ENCODE measurements around the gene DHRS9. TPM values are rescaled to one million over a fixed set of nuclear protein-coding genes. Genes with fewer than 3 reads are reported as not detected.

The DHRS9 gene
- polyA plus RNA-seq, 2 of the 4 experiments (the other 2 are of a cell fraction), result 0.19 to 0.25 TPM

DNA sequence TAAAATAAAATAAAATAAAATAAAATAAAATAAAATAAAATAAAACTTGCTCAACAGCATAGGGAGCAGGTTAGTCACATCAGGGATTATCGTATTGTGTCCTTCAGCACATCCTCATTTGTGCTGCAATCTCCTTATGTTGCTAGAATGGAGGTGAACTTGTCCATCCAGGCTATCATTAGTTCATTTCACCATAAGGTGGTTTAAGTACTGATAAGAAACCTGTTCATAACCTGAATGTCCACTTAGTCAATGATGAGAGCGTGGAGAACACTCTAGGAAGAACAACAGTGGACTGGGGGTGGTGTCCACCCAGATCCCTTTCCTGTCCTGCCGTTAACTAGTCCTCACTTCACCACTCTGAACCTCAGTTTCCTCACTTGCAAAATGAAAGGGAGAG, 21.9 kb downstream of the DHRS9 start:
- no peak for DNase-seq (ENCODE audit: low read depth in 1 of 2, low spot score in 1 of 2)
- ChIA-PET POLR2A (no interaction called here), CTCF (interaction anchor here (1.7 kb wide), 1 partner anchor 51 kb away, joined by 4 read pairs; no protein-coding TSS in a partner anchor)
- FAIRE-seq, result no peak
- peaks cover 31% of the 10 kb centered on the region for H3K4me1 ChIP-seq
- H3K4me2 ChIP-seq, result peak overlapping the region; percentile 43; the same call in 2 of the 3 replicates
- peak overlapping the region; percentile 3 to 28; a peak in 2 of 6 replicates for H3K27ac ChIP-seq
- no peak for TF ChIP-seq HOXB5 (CRISPR knock-in tag; IDR thresholded peaks at IDR 0.05)
- TF ChIP-seq RARB (CRISPR knock-in tag; IDR thresholded peaks at IDR 0.05), result no peak
- TF ChIP-seq, protein P1, sequence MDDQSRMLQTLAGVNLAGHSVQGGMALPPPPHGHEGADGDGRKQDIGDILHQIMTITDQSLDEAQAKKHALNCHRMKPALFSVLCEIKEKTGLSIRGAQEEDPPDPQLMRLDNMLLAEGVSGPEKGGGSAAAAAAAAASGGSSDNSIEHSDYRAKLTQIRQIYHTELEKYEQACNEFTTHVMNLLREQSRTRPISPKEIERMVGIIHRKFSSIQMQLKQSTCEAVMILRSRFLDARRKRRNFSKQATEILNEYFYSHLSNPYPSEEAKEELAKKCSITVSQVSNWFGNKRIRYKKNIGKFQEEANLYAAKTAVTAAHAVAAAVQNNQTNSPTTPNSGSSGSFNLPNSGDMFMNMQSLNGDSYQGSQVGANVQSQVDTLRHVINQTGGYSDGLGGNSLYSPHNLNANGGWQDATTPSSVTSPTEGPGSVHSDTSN (IDR thresholded peaks at IDR 0.05), result no peak
- TF ChIP-seq RAD21 (conservative IDR thresholded peaks at IDR 0.05 in 1 of 2, IDR thresholded peaks at IDR 0.05 in 1 of 2), result no peak
- no peak for TF ChIP-seq SREBF2 (IDR thresholded peaks at IDR 0.05)
- TF ChIP-seq MYC (IDR thresholded peaks at IDR 0.05; ENCODE audit: borderline replicate concordance, low read length), result no peak
- no peak for TF ChIP-seq EHF (CRISPR knock-in tag; IDR thresholded peaks at IDR 0.05)
- TF ChIP-seq, protein P2, sequence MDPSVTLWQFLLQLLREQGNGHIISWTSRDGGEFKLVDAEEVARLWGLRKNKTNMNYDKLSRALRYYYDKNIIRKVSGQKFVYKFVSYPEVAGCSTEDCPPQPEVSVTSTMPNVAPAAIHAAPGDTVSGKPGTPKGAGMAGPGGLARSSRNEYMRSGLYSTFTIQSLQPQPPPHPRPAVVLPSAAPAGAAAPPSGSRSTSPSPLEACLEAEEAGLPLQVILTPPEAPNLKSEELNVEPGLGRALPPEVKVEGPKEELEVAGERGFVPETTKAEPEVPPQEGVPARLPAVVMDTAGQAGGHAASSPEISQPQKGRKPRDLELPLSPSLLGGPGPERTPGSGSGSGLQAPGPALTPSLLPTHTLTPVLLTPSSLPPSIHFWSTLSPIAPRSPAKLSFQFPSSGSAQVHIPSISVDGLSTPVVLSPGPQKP (IDR thresholded peaks at IDR 0.05; ENCODE audit: low read depth, low read length), result no peak
- no peak for TF ChIP-seq SMC3 (IDR thresholded peaks at IDR 0.05)
- no peak for TF ChIP-seq CBX8 (IDR thresholded peaks at IDR 0.05)
- no peak for TF ChIP-seq ESRRA (IDR thresholded peaks at IDR 0.05; ENCODE audit: borderline replicate concordance, low read length)
- no peak for TF ChIP-seq FOSL2 (IDR thresholded peaks at IDR 0.05)
- TF ChIP-seq FOSL2 (CRISPR knock-in tag; IDR thresholded peaks at IDR 0.05), result no peak
- TF ChIP-seq HOXA7 (CRISPR knock-in tag; IDR thresholded peaks at IDR 0.05), result no peak
- TF ChIP-seq HDAC2 (IDR thresholded peaks at IDR 0.05), result no peak
- H3K4me3 ChIP-seq, result no peak overlapping the region
- ATAC-seq, result no peak
- H3K9me3 ChIP-seq, result no peaks in the 10 kb centered on the region
- WGBS (ENCODE audit: missing lambda C conversion rate), result 74% methylated on average over 3 of the region's 3 CpGs

DNA sequence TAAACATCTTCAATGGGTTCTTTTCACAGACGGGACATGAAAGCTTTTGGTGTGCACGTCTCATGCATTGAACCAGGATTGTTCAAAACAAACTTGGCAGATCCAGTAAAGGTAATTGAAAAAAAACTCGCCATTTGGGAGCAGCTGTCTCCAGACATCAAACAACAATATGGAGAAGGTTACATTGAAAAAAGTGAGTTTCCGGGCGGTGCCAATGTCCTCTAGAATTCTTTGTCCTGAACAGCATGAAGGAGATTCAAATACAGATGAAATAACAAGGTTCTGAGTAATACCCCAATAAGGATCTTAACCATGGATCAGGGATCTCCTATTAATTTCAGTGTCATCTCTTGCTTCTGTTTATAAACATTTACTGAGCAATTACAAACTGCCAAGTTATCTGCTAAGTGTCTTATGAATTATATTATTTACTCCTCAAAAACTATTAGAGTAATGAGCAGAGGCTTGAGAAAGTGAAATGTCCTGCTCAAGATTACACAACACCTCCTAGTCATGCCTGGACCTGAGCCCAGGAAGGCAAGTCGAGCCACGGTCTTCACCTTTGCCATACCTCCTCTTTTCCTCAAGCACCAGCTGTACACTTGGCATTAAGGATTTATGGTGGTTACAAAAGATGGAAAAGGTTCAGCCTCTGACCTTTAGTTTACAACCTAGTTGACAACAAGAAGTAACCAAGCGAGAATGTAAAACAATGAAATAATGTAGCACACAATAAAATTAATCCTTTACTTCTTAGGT, 22.6 kb downstream of the DHRS9 start:
- peak in 1 of 2 experiments; percentile 53; a peak in 3 of 6 replicates for ATAC-seq
- FAIRE-seq, result no peak
- ChIA-PET POLR2A (no interaction called here), CTCF (interaction anchor here (0.6 to 1.7 kb wide), 2 partner anchors 50 to 291 kb away, joined by 4 read pairs; no protein-coding TSS in a partner anchor)
- no peaks in the 10 kb centered on the region for H3K9me3 ChIP-seq
- peak overlapping the region; percentile 43 for H3K4me2 ChIP-seq
- peak overlapping the region; percentile 28 to 41; a peak in 3 of 6 replicates for H3K27ac ChIP-seq
- 36% methylated on average over 8 of the region's 8 CpGs for WGBS (ENCODE audit: missing lambda C conversion rate)
- peaks cover 31% of the 10 kb centered on the region for H3K4me1 ChIP-seq
- peak in 1 of 2 experiments; percentile 36 for DNase-seq (ENCODE audit: low read depth in 1 of 2, low spot score in 1 of 2)
- H3K4me3 ChIP-seq, result no peak overlapping the region
- no peak for TF ChIP-seq SMC3 (IDR thresholded peaks at IDR 0.05)
- peak; percentile 56 to 70 for TF ChIP-seq CEBPB (IDR thresholded peaks at IDR 0.05)
- TF ChIP-seq JUNB (IDR thresholded peaks at IDR 0.05), result 0 out of 2 replicates have a peak, but pooled peaks have one; percentile 26
- TF ChIP-seq, protein P3, sequence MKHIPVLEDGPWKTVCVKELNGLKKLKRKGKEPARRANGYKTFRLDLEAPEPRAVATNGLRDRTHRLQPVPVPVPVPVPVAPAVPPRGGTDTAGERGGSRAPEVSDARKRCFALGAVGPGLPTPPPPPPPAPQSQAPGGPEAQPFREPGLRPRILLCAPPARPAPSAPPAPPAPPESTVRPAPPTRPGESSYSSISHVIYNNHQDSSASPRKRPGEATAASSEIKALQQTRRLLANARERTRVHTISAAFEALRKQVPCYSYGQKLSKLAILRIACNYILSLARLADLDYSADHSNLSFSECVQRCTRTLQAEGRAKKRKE (CRISPR knock-in tag; IDR thresholded peaks at IDR 0.05; ENCODE audit: low read depth), result no peak
- peak; percentile 29; the same call in 1 of the 2 replicates for TF ChIP-seq GATA3 (IDR thresholded peaks at IDR 0.05; ENCODE audit: borderline replicate concordance)
- no peak for TF ChIP-seq KDM1A (IDR thresholded peaks at IDR 0.05; ENCODE audit: low read depth)

DNA sequence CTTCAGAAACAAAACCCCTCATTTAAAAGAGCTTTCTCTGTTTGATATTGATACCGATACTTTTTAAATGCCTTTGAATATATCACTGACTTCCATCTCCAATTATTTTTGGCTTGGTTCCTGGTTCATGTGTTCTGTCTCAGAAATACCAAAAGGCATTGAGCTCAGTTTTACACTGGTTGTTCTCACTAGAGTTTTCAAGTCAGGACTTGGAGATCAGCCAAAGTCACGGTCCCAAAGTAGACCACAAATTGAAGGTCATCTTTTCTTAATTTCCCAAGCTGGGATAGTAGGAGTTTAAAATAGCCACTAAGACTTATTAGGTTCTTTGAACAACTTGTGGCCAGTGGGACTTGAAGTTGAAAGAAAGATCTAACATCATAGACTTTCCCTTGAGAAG, 24.2 kb downstream of the DHRS9 start:
- H3K4me2 ChIP-seq, result no peak overlapping the region
- CTCF ChIA-PET, result interaction anchor here (1.5 to 5.0 kb wide), 2 partner anchors 15 to 131 kb away, joined by 3 to 40 read pairs; no protein-coding TSS in a partner anchor
- DNase-seq (ENCODE audit: low read depth in 1 of 2, low spot score in 1 of 2) (no peak), ATAC-seq (no peak), FAIRE-seq (no peak)
- H3K4me3 ChIP-seq, result no peak overlapping the region
- no peak overlapping the region; a peak in 1 of 6 replicates for H3K27ac ChIP-seq
- H3K9me3 ChIP-seq, result no peaks in the 10 kb centered on the region
- POLR2A ChIA-PET, result no interaction called here
- WGBS (ENCODE audit: missing lambda C conversion rate), result 68% methylated on average over 2 of the region's 2 CpGs
- peaks cover 31% of the 10 kb centered on the region for H3K4me1 ChIP-seq
- TF ChIP-seq MAFK (IDR thresholded peaks at IDR 0.05; ENCODE audit: partially characterized antibody) (no peak), NPAS2 (CRISPR knock-in tag; IDR thresholded peaks at IDR 0.05; ENCODE audit: borderline replicate concordance) (no peak), MYC (IDR thresholded peaks at IDR 0.05; ENCODE audit: borderline replicate concordance, low read length) (no peak), FOSB (CRISPR knock-in tag; IDR thresholded peaks at IDR 0.05) (no peak), TFCP2L1 (CRISPR knock-in tag; IDR thresholded peaks at IDR 0.05) (no peak), SMC3 (IDR thresholded peaks at IDR 0.05) (no peak), HOXB5 (CRISPR knock-in tag; IDR thresholded peaks at IDR 0.05) (no peak), PHF8 (IDR thresholded peaks at IDR 0.05; ENCODE audit: borderline replicate concordance, low read depth) (no peak), JUNB (IDR thresholded peaks at IDR 0.05) (no peak)
- TF ChIP-seq, protein P4, sequence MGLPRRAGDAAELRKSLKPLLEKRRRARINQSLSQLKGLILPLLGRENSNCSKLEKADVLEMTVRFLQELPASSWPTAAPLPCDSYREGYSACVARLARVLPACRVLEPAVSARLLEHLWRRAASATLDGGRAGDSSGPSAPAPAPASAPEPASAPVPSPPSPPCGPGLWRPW (IDR thresholded peaks at IDR 0.05), result no peak
- TF ChIP-seq, protein P5, sequence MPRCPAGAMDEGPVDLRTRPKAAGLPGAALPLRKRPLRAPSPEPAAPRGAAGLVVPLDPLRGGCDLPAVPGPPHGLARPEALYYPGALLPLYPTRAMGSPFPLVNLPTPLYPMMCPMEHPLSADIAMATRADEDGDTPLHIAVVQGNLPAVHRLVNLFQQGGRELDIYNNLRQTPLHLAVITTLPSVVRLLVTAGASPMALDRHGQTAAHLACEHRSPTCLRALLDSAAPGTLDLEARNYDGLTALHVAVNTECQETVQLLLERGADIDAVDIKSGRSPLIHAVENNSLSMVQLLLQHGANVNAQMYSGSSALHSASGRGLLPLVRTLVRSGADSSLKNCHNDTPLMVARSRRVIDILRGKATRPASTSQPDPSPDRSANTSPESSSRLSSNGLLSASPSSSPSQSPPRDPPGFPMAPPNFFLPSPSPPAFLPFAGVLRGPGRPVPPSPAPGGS (IDR thresholded peaks at IDR 0.05), result no peak
- TF ChIP-seq, protein P6, sequence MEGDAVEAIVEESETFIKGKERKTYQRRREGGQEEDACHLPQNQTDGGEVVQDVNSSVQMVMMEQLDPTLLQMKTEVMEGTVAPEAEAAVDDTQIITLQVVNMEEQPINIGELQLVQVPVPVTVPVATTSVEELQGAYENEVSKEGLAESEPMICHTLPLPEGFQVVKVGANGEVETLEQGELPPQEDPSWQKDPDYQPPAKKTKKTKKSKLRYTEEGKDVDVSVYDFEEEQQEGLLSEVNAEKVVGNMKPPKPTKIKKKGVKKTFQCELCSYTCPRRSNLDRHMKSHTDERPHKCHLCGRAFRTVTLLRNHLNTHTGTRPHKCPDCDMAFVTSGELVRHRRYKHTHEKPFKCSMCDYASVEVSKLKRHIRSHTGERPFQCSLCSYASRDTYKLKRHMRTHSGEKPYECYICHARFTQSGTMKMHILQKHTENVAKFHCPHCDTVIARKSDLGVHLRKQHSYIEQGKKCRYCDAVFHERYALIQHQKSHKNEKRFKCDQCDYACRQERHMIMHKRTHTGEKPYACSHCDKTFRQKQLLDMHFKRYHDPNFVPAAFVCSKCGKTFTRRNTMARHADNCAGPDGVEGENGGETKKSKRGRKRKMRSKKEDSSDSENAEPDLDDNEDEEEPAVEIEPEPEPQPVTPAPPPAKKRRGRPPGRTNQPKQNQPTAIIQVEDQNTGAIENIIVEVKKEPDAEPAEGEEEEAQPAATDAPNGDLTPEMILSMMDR (IDR thresholded peaks at IDR 0.05), result no peak
